HCT116 (cell line): Measurements from ENCODE around the gene PNMA5. TPM values are rescaled to one million over a fixed set of nuclear protein-coding genes. Genes with fewer than 3 reads are reported as not detected.
A peak's percentile ranks its signal among the peaks of the same experiment; 100 is the strongest.

Experiments used
- ATAC-seq: fragments of 200-7000 bp; cut with Tn5 transposase; 2 replicates; pipeline ENCODE4 v1.9.1; 2020; ENCODE audit warnings: mild to moderate bottlenecking, moderate library complexity
- BruUV-seq: library from RNA; stranded (reverse); fragments of 400-500 nt; replicated peaks from 2 replicates; lab custom pipeline; 2021; lab: Mats Ljungman, UMichigan
- CTCF ChIA-PET: fragments of 300-600 bp; sonication (Branson Sonifier 250); formaldehyde crosslinking; loops from one replicate; lab custom pipeline; 2021; ENCODE audit warnings: antibody characterized with exemption; lab: Charles Lee
- POLR2A ChIA-PET: fragments of 300-600, 350-600 bp; sonication (Branson Sonifier 250); formaldehyde crosslinking; loops from one replicate; lab custom pipeline; 2021; ENCODE audit warnings: antibody characterized with exemption; lab: Charles Lee
- RAD21 ChIA-PET, 2 experiments: fragments of 300-600 bp; sonication (Branson Sonifier 250); formaldehyde crosslinking; loops; one replicate each; lab custom pipeline; 2023; ENCODE audit warnings: low total read pairs in 2 of 2; ENCODE audit not compliant: uncharacterized antibody in 2 of 2, unreplicated experiment in 2 of 2, low non-redundant PET in 1 of 2; lab: Charles Lee
- DNase-seq: peaks from one replicate; pipeline ENCODE4 v3.0.0-alpha.2; 2010; ENCODE audit warnings: low read depth, low spot score
- H2AFZ ChIP-seq: fragments of 200-600 bp; shearing (Covaris generic), sonication (generic); 2 replicates; pipeline ENCODE4 v1.6.1; 2017; ENCODE audit warnings: low read depth, mixed run types, mixed read lengths, antibody characterized with exemption, low read length; ENCODE audit not compliant: poor library complexity, severe bottlenecking
- H3K27ac ChIP-seq: 2 replicates; pipeline ENCODE4 v1.5.1; 2012; ENCODE audit warnings: low read depth, low read length
- H3K27me3 ChIP-seq: fragments of 200-600 bp; sonication (generic); 2 replicates; pipeline ENCODE4 v1.6.1; 2016; ENCODE audit warnings: mixed run types, low read length, mixed read lengths; ENCODE audit not compliant: insufficient read depth
- H3K36me3 ChIP-seq, 2 experiments: fragments of 200-500 bp in 1 of 2; fragments of 200-600 bp in 1 of 2; sonication (Bioruptor generic) in 1 of 2; sonication (generic) in 1 of 2; 2 replicates each; pipeline versions ENCODE4 v1.5.1 to v1.6.1; 2014 to 2016; ENCODE audit warnings: low read length in 2 of 2, inconsistent platforms in 1 of 2, mixed read lengths in 1 of 2, mixed run types in 1 of 2; ENCODE audit not compliant: insufficient read depth in 2 of 2, control insufficient read depth in 1 of 2
- H3K4me1 ChIP-seq, 2 experiments: fragments of 200-600 bp in 1 of 2; sonication (generic) in 1 of 2; 2 replicates each; pipeline versions ENCODE4 v1.5.1 to v1.6.1; 2012 to 2017; ENCODE audit warnings: low read length in 2 of 2, inconsistent platforms in 1 of 2, mild to moderate bottlenecking in 1 of 2, mixed read lengths in 1 of 2, mixed run types in 1 of 2, moderate library complexity in 1 of 2; ENCODE audit not compliant: insufficient read depth in 2 of 2, control insufficient read depth in 1 of 2
- H3K4me2 ChIP-seq: fragments of 200-600 bp; sonication (generic); 2 replicates; pipeline ENCODE4 v1.6.1; 2017; ENCODE audit warnings: mixed run types, low read length, mixed read lengths
- H3K4me3 ChIP-seq, 2 experiments: fragments of 200-600 bp in 1 of 2; sonication (generic) in 1 of 2; replicated peaks in 1 of 2; 2 replicates each; pipeline ENCODE4 v1.5.1; 2011 to 2016; ENCODE audit warnings: low read length in 2 of 2, control low read depth in 1 of 2, low read depth in 1 of 2, mild to moderate bottlenecking in 1 of 2, mixed read lengths in 1 of 2, mixed run types in 1 of 2
- H3K79me2 ChIP-seq: fragments of 200-600 bp; sonication (generic); 2 replicates; pipeline ENCODE4 v1.6.1; 2017; ENCODE audit warnings: mild to moderate bottlenecking, mixed run types, low read length, moderate library complexity, mixed read lengths; ENCODE audit not compliant: insufficient read depth
- H3K9ac ChIP-seq: fragments of 200-600 bp; sonication (generic); 2 replicates; pipeline ENCODE4 v1.6.1; 2016; ENCODE audit warnings: low read length, mixed read lengths
- H3K9me2 ChIP-seq: fragments of 200-600 bp; sonication (generic), shearing (Covaris generic); 2 replicates; pipeline ENCODE4 v1.6.1; 2017; ENCODE audit warnings: mixed run types, mild to moderate bottlenecking, moderate library complexity; ENCODE audit not compliant: insufficient read depth
- H3K9me3 ChIP-seq, 2 experiments: fragments of 200-500 bp in 1 of 2; fragments of 200-600 bp in 1 of 2; sonication (Bioruptor generic) in 1 of 2; sonication (generic) in 1 of 2; 2 replicates each; pipeline ENCODE4 v1.6.1; 2014 to 2017; ENCODE audit warnings: low read length in 2 of 2, mixed read lengths in 2 of 2, inconsistent platforms in 1 of 2, low read depth in 1 of 2, mild to moderate bottlenecking in 1 of 2, mixed run types in 1 of 2, moderate library complexity in 1 of 2; ENCODE audit not compliant: control insufficient read depth in 1 of 2, insufficient read depth in 1 of 2
- H4K20me1 ChIP-seq: fragments of 200-600 bp; sonication (generic), shearing (Covaris generic); 2 replicates; pipeline ENCODE4 v1.6.1; 2017; ENCODE audit warnings: mixed run types, mild to moderate bottlenecking, moderate library complexity; ENCODE audit not compliant: insufficient read depth
- EGR1 ChIP-seq: IDR thresholded peaks from 2 replicates; pipeline ENCODE4 v1.6.1; 2012; ENCODE audit warnings: low read depth
- ELF1 ChIP-seq: IDR thresholded peaks from 2 replicates; pipeline ENCODE4 v1.6.1; 2012; ENCODE audit warnings: low read depth, borderline replicate concordance
- EZH2 ChIP-seq: fragments of 200-600 bp; sonication (generic); IDR thresholded peaks from 2 replicates; pipeline ENCODE4 v1.6.1; 2017; ENCODE audit warnings: antibody characterized with exemption, mixed run types
- FOSL1 ChIP-seq: IDR thresholded peaks from 2 replicates; pipeline ENCODE4 v1.6.1; 2012; ENCODE audit warnings: low read depth
- JUND ChIP-seq: IDR thresholded peaks from 2 replicates; pipeline ENCODE4 v1.6.1; 2012
- POLR2A ChIP-seq: IDR thresholded peaks from 2 replicates; pipeline ENCODE4 v1.7.0; 2011; ENCODE audit warnings: borderline replicate concordance; ENCODE audit not compliant: insufficient read depth, insufficient read length; ENCODE audit errors: extremely low read depth
- REST ChIP-seq: IDR thresholded peaks from 2 replicates; pipeline ENCODE4 v1.6.1; 2012; ENCODE audit warnings: low read depth
- SP1 ChIP-seq: IDR thresholded peaks from 2 replicates; pipeline ENCODE4 v1.6.1; 2012; ENCODE audit warnings: low read depth
- TCF7L2 ChIP-seq: IDR thresholded peaks from 2 replicates; pipeline ENCODE4 v1.7.0; 2011; ENCODE audit warnings: borderline replicate concordance, inconsistent platforms; ENCODE audit not compliant: insufficient read depth, insufficient read length; ENCODE audit errors: extremely low read depth
- ZFX ChIP-seq: fragments of 450-650 bp; IDR thresholded peaks from 2 replicates; pipeline ENCODE4 v1.6.1; 2017
- intact Hi-C: fragments of 100-400 bp; cut with micrococcal nuclease; formaldehyde crosslinking; loops from 2 replicates; pipeline ENCODE4 v1.10.0; 2022
- total RNA-seq: library from RNA; stranded (reverse); gene quantifications from one replicate; pipeline ENCODE4 v1.2.1, GENCODE V29; 2021; ENCODE audit not compliant: unreplicated experiment
- TF ChIP-seq, protein P1 (sequence below): IDR thresholded peaks from 2 replicates; pipeline ENCODE4 v1.6.1; 2011; ENCODE audit warnings: mild to moderate bottlenecking, low read length, moderate library complexity; ENCODE audit not compliant: insufficient replicate concordance; ENCODE audit errors: extremely low read depth

Gene PNMA5
- total RNA-seq, 1 experiment from 2014 or later, result not detected

- Histone ChIP-seq H3K27ac (peak overlapping the region; percentile 55; the same call in 1 of the 2 replicates), H3K4me3 (peak overlapping the region; percentile 24 to 33), H3K36me3 (no peaks in the 10 kb centered on the region; a peak in 1 of 4 replicates), H3K4me1 (peaks cover 2 to 8% of the 10 kb centered on the region in 2 experiments; a peak in 3 of 4 replicates), H3K79me2 (no peaks in the 10 kb centered on the region), H4K20me1 (no peaks in the 10 kb centered on the region), H3K27me3 (no peaks in the 10 kb centered on the region), H3K9me2 (no peaks in the 10 kb centered on the region), H3K9ac (peak overlapping the region; percentile 49), H3K9me3 (no peaks in the 10 kb centered on the region), H2AFZ (no peak overlapping the region), H3K4me2 (peak overlapping the region; percentile 60)
- no peak for TF ChIP-seq TCF7L2
- TF ChIP-seq ZFX, result no peak
- TF ChIP-seq EZH2, result no peak
- TF ChIP-seq POLR2A, result no peak
- no peak for TF ChIP-seq ELF1
- TF ChIP-seq JUND, result no peak
- TF ChIP-seq FOSL1, result no peak
- POLR2A ChIA-PET, result no interaction called here
- ATAC-seq (no peak), DNase-seq (no peak)
- RAD21 ChIA-PET, result interaction anchor here in 1 of 2 experiments (0.6 kb wide), 1 partner anchor 1460 kb away, joined by 3 read pairs; no protein-coding TSS in a partner anchor
- no TSS peak for BruUV-seq
- intact Hi-C loops, result loop anchor here (10.0 kb wide), 1 partner anchor 707 kb away; no protein-coding TSS in a partner anchor
- CTCF ChIA-PET, result interaction anchor here (0.8 kb wide), 1 partner anchor 16 kb away, joined by 3 read pairs; no protein-coding TSS in a partner anchor
Measured at GRCh38 chrX:152958047-152958446, 35.9 kb downstream of the PNMA5 start.

DNA sequence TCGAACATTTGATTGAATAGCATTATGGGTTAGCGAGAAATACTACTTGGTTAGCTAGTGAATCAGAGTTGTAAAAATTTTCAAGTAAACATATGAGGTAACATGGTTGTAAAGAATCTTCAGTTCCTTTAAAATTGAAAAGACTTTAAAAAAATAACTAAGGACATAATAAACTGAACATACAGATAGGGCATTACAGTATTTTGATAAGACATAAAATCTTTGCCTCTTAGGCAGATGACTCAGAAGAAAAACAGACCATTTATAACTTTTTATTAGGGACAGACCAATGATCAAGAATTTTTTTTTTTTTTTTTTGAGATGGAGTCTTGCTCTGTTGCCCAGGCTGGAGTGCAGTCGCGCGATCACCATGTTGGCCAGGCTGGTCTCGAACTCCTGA, 43.1 kb downstream of the PNMA5 start:
- no peak for DNase-seq
- POLR2A ChIA-PET, result no interaction called here
- no peaks in the 10 kb centered on the region for H3K9me2 ChIP-seq
- H3K36me3 ChIP-seq, result no peaks in the 10 kb centered on the region
- H2AFZ ChIP-seq, result no peak overlapping the region
- RAD21 ChIA-PET, result no interaction called here
- no peaks in the 10 kb centered on the region for H3K27me3 ChIP-seq
- TF ChIP-seq REST (no peak), EGR1 (no peak), SP1 (no peak)
- TF ChIP-seq, protein P1, sequence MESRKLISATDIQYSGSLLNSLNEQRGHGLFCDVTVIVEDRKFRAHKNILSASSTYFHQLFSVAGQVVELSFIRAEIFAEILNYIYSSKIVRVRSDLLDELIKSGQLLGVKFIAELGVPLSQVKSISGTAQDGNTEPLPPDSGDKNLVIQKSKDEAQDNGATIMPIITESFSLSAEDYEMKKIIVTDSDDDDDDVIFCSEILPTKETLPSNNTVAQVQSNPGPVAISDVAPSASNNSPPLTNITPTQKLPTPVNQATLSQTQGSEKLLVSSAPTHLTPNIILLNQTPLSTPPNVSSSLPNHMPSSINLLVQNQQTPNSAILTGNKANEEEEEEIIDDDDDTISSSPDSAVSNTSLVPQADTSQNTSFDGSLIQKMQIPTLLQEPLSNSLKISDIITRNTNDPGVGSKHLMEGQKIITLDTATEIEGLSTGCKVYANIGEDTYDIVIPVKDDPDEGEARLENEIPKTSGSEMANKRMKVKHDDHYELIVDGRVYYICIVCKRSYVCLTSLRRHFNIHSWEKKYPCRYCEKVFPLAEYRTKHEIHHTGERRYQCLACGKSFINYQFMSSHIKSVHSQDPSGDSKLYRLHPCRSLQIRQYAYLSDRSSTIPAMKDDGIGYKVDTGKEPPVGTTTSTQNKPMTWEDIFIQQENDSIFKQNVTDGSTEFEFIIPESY, result no peak
- TF ChIP-seq, all 23 proteins: peak for 0
- Histone ChIP-seq H3K27ac (no peak overlapping the region), H3K4me1 (no peaks in the 10 kb centered on the region), H3K9ac (no peak overlapping the region), H3K79me2 (no peaks in the 10 kb centered on the region), H3K4me3 (no peak overlapping the region), H3K9me3 (no peaks in the 10 kb centered on the region), H4K20me1 (no peaks in the 10 kb centered on the region), H3K4me2 (no peak overlapping the region)
- BruUV-seq, result no TSS peak
- intact Hi-C loops, result loop anchor here (10.0 kb wide), 1 partner anchor 714 kb away; no protein-coding TSS in a partner anchor
- no peak for ATAC-seq
- CTCF ChIA-PET, result no interaction called here
